HL-60/S4 treated with phorbol 12-myristate 13-acetate at 8.2 ng/mL for 4 days and 3 days (cell line): Measurements from ENCODE around the gene CAPN7.

ENCODE experiments used
- in situ Hi-C: fragments of 300-500 bp; cut with MboI; formaldehyde crosslinking; loops from 2 replicates; pipeline ENCODE4 v1.15.0; 2022; ENCODE audit warnings: low sequenced_read_pairs

Gene CAPN7

DNA sequence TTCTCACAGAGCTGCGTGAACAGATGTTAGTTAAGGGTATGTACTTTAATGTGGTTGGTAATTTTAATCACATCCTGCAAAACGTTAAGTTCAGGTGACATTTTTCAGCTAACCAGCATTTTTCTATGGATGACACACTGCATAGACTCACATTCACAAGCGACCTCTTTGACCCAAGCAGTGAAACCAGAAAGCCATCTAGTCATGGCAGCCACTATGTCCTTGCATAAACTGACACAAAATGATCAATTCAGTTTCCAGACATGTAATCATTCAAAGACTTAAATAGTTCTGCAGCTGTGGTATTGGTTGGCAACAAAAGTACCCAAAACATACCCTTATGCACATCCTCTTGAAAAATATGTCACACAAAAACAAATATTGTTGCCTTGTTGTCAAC lies 7.4 kb upstream of the CAPN7 start:
- in situ Hi-C loops: no loop called here

DNA sequence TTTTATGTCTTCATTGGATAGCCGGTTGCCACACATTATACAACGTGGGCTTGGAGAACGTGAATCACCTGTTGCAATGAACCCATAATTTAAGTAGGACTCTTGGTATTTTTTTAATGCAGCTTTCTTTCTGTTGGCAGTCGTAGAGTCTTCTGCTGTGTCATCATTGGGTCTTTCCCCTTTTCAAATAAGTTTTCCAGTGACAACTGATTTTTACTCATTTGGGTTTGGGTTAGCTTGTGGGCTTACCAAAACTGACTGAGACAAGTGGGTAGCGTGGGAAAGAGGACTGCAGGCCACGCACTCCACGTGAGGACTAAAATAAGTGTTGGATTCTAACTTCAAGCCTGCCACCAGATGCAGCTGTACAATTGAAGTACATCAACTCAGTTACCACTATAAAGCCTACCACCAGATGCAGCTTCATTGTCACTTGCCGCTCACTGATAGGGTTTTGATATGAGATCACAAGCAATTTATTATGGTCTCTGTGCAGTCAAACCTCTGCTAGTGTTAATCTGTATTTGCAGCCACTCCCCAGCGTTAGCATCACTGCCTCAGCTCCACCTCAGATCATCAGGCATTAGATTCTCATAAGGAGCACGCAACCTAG lies 6.4 kb upstream of the CAPN7 start:
- in situ Hi-C loops: no loop called here

DNA sequence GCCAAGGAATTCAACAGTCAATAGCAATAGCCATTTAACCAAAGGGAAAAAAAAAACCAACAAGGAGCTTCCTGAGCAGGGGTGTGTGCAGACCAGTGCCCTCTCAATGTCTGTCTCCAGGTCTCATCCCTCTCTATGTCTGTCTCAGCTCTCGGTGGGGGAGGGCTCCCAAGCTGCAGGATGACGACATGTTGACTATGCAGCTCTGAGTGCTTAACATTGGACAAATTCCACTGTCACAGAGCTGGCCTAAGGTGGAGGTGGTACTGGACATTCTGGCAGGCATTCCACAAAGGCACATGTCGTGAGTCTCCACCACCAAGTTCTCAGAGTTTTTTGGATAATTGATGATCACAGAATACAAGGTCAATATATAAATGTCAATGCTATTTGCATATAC lies 2.0 kb upstream of the CAPN7 start:
- in situ Hi-C loops: no loop called here

DNA sequence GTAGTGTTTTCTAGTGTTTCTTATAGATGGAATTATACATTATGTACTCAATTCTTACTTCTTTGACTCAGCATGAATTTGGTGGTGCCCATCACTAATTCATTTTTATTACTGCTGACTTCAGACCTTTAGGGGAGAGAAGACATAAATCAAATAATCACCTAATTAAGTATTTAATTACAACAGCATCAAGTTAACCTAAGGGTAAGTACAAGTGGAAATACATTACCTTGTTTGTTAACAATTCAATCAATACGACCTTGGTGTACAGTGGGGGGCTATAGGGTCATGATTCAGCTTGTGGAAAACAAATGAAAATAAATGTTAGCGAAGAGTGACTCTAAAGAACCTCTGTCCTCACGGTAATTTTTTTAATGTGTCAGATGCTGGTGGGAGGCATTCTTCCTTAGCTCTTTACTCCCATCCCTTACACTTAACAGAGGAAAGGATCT lies 538 bp upstream of the CAPN7 start:
- in situ Hi-C loops: no loop called here

DNA sequence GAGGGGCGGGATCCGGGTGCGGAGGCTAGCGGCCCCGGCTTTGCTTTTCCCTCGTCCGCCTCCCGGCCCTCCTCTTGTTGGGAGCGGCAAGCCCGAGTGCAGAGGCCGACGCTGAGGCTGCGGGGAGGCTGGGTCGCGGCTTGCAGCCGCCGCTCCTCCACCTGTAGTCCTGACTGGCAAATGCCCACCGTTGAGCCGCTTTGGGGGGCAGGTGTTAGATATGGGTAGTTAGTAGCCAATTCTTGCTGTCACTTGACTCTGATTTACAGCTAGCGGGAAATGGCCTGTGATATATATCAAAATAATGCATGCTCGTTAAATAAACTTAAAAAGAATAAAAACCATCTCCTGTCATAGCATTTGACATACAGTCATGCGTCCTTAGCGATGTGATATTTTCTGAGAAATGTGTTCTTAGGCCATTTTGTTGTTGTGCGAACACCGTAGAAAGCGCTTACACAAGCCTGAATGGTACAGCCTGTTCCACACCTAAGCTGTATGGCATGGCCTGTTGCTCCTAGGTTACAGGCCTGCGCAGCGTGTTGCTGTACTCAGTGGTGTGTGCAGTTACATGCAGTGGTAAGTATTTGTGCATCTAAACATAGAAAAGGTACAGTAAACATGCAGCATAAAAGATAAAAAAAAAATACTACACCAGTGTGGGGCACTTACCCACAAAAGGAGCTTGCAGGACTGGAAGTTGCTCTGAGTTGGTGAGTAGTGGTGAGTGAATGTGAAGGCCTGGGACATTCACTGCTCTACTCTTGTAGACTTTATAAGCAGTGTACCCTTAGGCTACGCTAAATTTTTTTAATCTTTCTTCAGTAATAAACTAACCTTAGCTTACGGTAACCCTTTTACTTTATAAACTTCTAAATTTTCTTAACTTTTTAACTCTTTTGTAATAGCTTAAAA lies 873 bp downstream of the CAPN7 start:
- in situ Hi-C loops: no loop called here

DNA sequence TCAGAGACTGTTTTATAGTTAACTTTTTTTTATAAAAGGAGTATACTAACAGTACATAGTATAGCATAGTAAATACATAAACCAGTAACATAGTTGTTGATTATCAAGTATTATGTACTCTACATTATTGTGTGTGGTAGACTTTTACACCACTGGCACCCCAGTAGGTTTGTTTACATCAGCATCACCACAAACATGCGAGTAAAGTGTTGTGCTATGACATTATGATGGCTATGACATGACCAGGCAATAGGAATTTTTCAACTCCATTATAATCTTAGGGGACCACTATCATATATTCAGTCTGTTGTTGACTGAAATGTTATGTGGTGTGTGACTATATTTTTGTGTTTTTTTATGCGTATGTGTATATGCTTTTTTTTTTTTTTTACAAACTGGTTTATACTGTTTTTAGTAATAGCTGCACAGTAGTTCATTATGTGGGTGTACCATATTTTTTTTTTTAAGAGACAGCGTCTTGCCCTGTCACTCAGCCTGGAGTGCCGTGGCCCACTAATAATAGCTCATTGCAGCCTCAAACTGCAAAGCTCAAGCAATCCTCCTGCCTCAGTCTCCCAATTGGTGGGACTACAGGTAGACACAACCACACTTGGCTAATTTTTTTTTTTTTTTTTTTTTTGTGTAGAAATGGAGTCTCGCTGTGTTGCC lies 1.9 kb downstream of the CAPN7 start:
- in situ Hi-C loops: no loop called here

DNA sequence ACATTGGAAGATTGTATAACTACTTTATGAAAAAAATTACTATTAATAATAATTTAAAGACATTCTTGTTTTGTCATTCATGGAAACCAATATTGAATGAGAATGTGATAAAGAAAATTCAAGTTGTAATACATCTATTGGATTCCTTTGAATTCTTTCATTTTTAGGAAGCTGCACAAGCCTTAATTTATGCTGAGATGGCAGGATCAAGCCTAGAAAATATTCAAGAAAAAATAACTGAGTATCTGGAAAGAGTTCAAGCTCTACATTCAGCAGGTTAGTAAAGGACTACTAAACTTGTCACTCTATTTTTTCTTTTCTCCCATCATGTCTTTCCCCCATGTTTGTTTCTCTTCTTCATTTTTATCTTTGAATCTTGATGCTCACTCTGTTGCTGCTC lies 5.9 kb downstream of the CAPN7 start:
- in situ Hi-C loops: no loop called here

DNA sequence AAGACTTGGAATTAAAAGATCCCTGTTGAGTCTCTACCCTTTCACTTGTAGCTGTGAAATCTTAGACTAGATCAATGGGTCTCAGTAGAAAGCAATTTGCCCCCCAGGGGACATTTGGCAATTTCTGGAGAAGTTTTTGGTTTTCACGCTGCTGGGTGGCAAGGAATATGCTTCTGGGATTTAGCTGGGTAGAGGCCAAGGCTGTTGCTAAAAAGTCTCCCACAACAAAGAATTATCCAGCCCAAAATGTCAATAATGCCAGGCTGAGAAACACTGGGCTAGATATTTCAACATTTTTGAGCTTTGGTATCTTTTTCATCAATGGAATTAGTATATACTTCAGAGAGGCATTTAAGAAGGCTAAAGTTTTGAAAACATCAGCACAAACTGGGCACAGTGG lies 8.7 kb downstream of the CAPN7 start:
- in situ Hi-C loops: no loop called here

DNA sequence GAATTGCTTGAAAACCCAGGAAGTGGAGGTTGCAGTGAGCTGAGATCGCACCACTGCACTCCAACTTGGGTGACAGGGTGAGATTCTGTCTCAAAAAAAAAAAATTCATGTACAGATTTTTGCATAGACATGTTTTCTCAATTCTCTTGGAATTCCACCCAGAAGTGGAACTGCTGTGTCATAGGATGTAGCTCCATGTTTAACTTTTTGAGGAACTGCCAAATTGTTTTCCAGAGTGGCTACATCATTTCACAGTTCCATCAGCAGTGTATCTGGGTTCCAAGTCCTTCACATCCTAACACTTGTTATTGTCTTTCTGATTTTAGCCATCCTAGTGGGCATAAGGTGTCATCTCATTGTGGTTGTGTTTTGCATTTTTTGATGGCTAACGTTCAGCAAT lies 9.9 kb downstream of the CAPN7 start:
- in situ Hi-C loops: no loop called here

DNA sequence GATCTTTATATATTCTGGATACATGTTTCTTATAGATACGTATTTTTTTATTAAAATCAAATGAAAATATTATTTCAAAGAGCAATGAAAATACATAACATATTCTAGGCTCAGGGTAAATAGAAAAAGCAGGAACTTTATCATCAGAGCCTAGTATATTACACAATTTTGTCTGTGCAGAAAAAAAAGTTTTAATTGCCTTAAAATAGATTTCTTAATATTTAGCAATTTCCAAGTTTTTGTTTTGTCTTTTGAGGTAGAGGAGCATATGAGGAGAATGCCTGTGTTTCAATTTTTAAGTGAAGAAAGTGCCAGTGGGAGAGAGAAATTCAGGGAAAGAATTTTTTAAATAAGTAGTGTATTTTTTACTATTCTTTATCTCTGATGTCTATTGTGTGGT lies 10.5 kb downstream of the CAPN7 start:
- in situ Hi-C loops: no loop called here

DNA sequence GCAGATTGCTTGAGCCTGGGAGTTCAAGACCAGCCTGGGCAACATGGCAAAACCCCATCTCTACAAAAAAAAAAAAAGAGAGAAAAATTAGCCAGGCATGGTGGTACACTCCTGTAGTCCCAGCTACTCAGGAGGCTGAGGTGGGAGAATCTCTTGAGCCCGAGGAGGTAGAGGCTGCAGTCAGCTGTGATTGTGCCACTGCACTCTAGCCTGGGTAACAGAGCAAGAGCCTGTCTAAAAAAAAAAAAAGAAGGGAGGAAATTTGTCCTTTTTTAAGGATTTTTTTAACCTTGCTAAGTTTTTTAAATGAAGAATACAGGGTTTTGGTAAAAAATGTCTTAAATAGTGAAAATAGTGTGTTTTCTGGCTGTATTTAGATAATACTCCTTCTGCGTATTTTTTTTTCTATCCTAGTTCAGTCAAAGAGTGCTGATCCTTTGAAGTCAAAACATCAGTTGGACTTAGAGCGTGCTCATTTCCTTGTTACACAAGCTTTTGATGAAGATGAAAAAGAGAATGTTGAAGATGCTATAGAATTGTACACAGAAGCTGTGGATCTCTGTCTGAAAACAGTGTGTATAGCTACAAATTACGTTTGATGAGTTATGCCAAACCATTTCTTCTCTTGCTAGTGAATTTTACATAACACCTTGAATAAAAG lies 11.1 kb downstream of the CAPN7 start:
- in situ Hi-C loops: no loop called here

DNA sequence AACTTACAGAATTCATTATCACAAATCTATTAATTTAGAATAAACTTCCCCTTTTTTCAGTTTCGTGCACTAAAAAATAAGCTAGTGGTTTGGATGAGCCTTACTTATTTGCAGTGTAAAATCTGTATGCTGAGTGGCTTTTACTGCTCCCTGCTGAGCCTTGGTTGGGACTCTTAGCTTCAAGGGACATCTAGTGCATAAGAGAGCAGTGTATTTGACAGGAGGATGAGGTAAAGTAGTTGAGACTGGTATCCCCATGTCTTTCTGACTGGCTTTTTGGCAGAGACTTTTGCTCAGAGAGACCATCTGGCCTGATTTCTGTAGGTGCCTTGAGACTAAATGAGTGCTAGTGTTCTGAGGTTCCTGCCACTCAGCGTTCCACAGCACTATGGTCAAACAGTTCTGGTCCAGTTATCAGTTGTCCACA lies 11.8 kb downstream of the CAPN7 start:
- in situ Hi-C loops: no loop called here

DNA sequence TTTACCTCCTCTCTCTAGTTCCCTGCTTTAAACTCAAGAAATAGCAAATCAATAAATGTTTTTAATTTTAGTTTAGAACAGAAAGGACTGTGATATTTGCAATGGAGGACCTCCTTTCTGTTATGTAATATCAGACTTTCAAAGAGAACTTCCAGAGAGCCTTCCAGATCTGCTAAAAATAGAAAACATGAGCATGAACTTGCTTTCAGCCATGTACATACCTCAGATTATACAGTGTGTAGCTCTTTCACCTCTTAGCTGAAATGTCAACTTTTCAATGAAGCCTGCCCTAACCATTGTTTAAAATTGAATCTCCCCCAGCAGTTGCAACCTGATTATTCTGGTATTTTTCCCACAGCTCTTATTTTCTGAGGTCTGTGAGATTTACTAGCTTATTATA lies 12.6 kb downstream of the CAPN7 start:
- in situ Hi-C loops: no loop called here

DNA sequence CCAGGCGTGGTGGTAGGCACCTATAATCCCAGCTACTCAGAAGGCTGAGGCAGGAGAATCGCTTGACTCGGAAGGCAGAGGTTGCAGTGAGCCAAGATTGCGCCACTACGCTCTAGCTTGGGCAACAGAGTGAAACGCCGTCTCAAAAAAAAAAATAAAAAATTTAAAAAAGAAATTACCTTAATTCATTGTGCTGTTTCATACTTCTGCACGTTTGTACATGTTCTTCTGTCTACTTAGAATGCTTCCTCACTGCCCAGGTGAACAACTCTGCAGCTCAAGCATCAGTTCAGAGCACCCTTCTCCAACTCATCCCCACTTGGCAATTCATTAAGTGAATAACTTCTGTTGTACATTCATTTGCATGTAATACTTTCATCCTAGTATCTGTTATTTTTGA lies 14.0 kb downstream of the CAPN7 start:
- in situ Hi-C loops: no loop called here

DNA sequence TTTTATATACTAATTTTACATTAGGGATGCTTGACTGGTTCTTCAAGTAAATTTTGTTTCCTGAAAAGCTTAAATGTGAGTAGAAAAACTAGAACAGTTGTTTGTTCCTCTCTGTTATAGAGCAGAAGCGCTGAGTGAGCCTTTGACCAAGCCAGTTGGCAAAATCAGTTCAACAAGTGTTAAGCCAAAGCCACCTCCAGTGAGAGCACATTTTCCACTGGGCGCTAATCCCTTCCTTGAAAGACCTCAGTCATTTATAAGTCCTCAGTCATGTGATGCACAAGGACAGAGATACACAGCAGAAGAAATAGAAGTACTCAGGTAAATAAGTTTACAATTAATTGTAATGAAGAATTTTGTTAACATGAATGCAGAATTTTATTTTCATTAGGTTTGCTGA lies 14.6 kb downstream of the CAPN7 start:
- in situ Hi-C loops: no loop called here

DNA sequence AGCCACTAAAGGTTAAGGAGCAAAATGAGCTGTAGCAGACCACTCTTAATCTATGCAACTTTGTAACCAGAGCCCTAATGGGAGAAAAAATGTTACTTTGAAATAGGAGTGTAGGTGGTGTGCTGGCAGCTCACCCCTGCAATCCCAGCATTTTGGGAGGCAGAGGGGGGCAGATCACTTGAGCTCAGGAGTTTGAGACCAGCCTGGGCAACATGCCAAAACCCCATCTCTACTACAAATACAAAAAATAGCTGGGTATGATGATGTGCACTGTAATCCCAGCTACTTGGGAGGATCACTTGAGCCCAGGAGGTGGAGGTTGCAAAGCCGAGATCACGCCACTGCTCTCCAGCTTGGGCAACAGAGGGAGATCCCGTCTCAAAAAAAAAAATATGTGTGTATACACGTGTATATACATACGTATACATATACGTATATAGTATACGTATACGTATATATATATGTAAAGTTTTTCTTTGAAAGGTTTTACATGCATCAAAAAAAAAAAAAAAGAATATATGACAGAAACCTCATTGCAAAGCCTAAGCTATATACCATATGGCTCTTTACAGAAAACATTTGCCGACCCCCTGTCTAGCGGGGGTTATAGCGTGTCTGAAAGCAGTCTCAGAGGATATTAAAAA lies 15.7 kb downstream of the CAPN7 start:
- in situ Hi-C loops: no loop called here

DNA sequence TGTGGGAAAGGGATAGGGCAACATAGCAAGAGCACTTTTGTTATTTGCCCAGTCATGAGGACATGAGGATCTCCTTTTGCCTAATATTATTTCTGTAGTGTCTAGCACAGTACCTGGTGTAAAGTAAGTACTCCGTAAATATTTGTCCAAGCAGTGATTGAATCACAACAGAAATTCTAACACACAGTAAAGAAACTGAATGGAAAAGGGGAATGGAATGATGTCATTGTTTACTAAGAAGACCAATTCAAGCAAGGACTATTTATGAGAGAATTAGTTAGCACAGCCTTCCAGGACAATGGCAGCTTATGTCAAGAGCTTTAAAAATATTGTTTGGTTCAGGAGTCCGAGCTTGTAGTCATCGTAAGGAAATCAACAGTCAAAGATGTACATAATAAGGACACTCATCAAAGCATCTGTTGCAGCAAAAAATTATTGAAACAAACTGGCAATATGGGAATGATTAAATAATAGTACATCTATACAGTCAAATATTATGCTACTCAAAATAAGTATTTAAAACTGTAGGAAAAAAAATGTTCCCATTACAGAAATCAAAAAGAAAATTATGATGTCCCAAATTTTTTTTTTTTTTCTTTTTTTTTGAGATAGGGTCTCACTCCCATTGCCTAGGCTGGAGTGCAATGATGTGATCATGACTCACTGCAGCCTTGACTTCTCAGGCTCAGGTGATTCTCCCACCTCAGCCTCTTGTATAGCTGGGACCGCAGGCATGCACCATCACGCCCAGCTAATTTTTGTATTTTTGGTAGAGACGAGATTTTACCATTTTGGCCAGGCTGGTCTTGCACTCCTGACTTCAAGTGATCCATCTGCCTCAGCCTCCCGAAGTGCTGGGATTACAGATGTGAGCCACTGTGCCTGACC lies 17.9 kb downstream of the CAPN7 start:
- in situ Hi-C loops: no loop called here

DNA sequence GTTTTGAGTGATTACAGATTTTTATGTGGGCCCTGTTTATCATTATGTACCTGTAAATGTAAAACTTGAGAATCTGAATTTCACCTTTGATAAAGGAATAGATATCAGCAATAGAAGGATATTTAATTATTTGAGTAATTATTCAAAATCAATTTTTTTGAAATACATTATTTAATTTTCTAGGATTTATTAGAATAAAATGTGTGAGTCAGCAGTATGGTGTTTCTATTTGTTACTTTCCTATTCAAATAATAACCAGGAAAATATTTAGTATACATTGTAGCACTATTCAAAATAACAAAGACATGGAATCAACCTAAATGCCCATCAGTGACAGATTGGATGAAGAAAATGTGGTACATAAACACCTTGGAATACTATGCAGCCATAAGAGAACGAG lies 22.1 kb downstream of the CAPN7 start:
- in situ Hi-C loops: no loop called here

DNA sequence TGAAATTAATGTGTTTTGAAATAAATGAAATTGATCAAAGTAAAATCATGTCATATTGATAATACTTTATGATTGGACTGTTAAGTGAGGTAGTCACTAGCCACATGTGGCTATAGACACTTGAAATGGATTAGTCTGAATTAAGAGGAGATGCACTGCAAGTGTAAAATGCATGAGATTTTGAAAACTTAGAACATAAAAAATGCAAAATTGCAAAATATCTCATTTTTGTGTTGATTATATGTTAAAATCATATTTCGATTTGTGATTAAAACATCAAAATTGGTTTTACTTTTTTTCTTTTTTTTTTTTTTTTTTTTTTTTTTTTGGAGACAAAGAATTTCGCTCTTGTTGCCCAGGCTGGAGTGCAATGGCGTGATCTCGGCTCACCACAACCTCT lies 23.2 kb downstream of the CAPN7 start:
- in situ Hi-C loops: no loop called here

DNA sequence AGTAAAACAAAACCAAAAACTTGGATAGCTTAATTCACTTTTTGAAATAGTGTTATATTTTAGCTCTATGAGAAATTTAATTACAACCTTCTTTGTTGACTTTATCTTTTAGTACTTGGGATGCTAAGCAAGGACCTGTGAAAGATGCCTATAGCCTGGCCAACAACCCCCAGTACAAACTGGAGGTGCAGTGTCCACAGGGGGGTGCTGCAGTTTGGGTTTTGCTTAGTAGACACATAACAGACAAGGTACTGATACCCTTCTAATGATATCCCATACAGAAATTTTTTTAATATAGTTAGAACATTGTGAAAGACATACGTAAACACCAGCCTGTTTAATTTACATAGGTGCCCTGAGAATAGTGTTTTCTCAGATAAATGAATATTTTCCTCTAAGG lies 35.3 kb downstream of the CAPN7 start:
- in situ Hi-C loops: no loop called here
